CD4-positive, alpha-beta T cell (primary cell): Measurements from ENCODE around the gene PASK. TPM values are rescaled to one million over a fixed set of nuclear protein-coding genes. Genes with fewer than 3 reads are reported as not detected.

Source experiments
- ATAC-seq: fragments of 200-7000 bp; cut with Tn5 transposase; one replicate; pipeline ENCODE4 v1.10.0; 2022; ENCODE audit warnings: mild to moderate bottlenecking; ENCODE audit not compliant: poor library complexity
- CTCF ChIA-PET: fragments of 350-600 bp; sonication (Branson Sonifier 250); formaldehyde crosslinking; loops from one replicate; lab custom pipeline; 2021; ENCODE audit warnings: antibody characterized with exemption, inconsistent platforms; lab: Charles Lee
- POLR2A ChIA-PET: fragments of 350-600 bp; sonication (Branson Sonifier 250); formaldehyde crosslinking; loops from one replicate; lab custom pipeline; 2021; ENCODE audit warnings: antibody characterized with exemption, inconsistent platforms; lab: Charles Lee
- DNase-seq, 14 experiments: peaks; one replicate each; pipeline ENCODE4 v3.0.0-alpha.2; 2013 to 2020; ENCODE audit warnings: mixed read lengths in 2 of 14
- H3K27ac ChIP-seq, 2 donors: one replicate each; pipeline versions ENCODE4 v1.5.1 to v1.7.0; 2013; ENCODE audit warnings: low read length in 2 of 2, low read depth in 1 of 2, mild to moderate bottlenecking in 1 of 2
- H3K27me3 ChIP-seq, 2 experiments: 1 replicate in 1 of 2; 2 replicates in 1 of 2; pipeline versions ENCODE4 v1.6.1 to v1.7.0; 2013; ENCODE audit warnings: low read length in 2 of 2, control low read depth in 1 of 2, mild to moderate bottlenecking in 1 of 2, moderate library complexity in 1 of 2; ENCODE audit not compliant: insufficient read depth in 2 of 2, control insufficient read depth in 1 of 2
- H3K36me3 ChIP-seq: one replicate; pipeline ENCODE4 v1.6.1; 2013; ENCODE audit warnings: low read length, control low read depth; ENCODE audit not compliant: insufficient read depth
- H3K4me1 ChIP-seq: one replicate; pipeline ENCODE4 v1.6.1; 2013; ENCODE audit warnings: low read length, control low read depth; ENCODE audit not compliant: insufficient read depth
- H3K4me3 ChIP-seq: one replicate; pipeline ENCODE4 v1.5.1; 2013; ENCODE audit warnings: mild to moderate bottlenecking, low read length, moderate library complexity
- H3K9me3 ChIP-seq, 2 experiments: 1 replicate in 1 of 2; 2 replicates in 1 of 2; pipeline versions ENCODE4 v1.6.1 to v1.7.0; 2013; ENCODE audit warnings: low read length in 2 of 2, mild to moderate bottlenecking in 2 of 2, control low read depth in 1 of 2, moderate library complexity in 1 of 2; ENCODE audit not compliant: control insufficient read depth in 1 of 2, insufficient read depth in 1 of 2
- H3K27ac Mint-ChIP-seq: one replicate; pipeline ENCODE4 v1.8.0; 2020; ENCODE audit warnings: mixed read lengths
- H3K27me3 Mint-ChIP-seq: one replicate; pipeline ENCODE4 v1.8.0; 2021; ENCODE audit warnings: mixed read lengths
- H3K36me3 Mint-ChIP-seq: one replicate; pipeline ENCODE4 v1.8.0; 2021; ENCODE audit warnings: low read depth, mixed read lengths
- H3K4me1 Mint-ChIP-seq: one replicate; pipeline ENCODE4 v1.8.0; 2021; ENCODE audit warnings: low read depth, mixed read lengths
- H3K4me3 Mint-ChIP-seq: one replicate; pipeline ENCODE4 v1.8.0; 2020; ENCODE audit warnings: mild to moderate bottlenecking, mixed read lengths
- H3K9me3 Mint-ChIP-seq: one replicate; pipeline ENCODE4 v1.8.0; 2020; ENCODE audit warnings: mixed read lengths
- intact Hi-C, 2 experiments: fragments of 100-400 bp; cut with DNase I in 1 of 2; cut with micrococcal nuclease in 1 of 2; formaldehyde crosslinking; loops; one replicate each; pipeline versions ENCODE4 v1.15.1 to v1.9.0; 2023 to 2025; cut with DNase I, micrococcal nuclease
- total RNA-seq, 174 experiments: library from RNA in 2 of 174; stranded (reverse) in 2 of 174; gene quantifications; one replicate each; pipeline ENCODE4 v1.2.3 and lab custom pipeline; 2021 to 2026
- TF ChIP-seq, protein P1 (sequence below): fragments of 200-600 bp; IDR thresholded peaks from one replicate; pipeline ENCODE4 v1.8.0; 2022; ENCODE audit warnings: antibody characterized with exemption, mild to moderate bottlenecking

PASK gene
- total RNA-seq, 2 experiments from 2014 or later = 78.0 to 87.9 TPM

DNA sequence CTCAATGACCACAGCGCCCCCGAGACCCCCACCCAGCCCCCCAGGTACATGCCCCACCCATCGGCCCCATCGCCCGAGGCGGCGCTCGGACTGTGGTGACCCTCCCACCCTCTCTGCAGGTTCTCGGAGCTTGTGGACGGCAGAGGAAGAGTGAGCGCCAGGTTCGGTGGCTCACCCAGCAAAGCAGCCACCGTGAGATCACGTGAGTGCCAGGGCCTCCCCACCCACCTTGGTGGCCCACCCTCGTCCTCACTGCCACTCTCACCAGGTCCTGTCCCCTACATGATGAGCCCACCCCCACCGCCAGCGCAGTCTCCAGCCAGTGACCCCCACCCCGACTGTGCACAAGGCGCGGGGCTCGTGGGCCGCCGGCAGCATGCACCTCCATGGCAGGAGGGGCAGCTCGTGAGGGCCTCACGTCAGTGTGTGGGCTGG lies 77.6 kb downstream of the PASK start:
- Histone ChIP-seq H3K27me3 (no peaks in the 10 kb centered on the region), H3K27ac (no peak overlapping the region), H3K4me1 (no peaks in the 10 kb centered on the region), H3K4me3 (no peak overlapping the region), H3K9me3 (no peaks in the 10 kb centered on the region), H3K36me3 (peaks cover 13% of the 10 kb centered on the region)
- ChIA-PET POLR2A (no interaction called here), CTCF (no interaction called here)
- no peak overlapping the region for H3K4me3 Mint-ChIP-seq
- TF ChIP-seq, protein P1, sequence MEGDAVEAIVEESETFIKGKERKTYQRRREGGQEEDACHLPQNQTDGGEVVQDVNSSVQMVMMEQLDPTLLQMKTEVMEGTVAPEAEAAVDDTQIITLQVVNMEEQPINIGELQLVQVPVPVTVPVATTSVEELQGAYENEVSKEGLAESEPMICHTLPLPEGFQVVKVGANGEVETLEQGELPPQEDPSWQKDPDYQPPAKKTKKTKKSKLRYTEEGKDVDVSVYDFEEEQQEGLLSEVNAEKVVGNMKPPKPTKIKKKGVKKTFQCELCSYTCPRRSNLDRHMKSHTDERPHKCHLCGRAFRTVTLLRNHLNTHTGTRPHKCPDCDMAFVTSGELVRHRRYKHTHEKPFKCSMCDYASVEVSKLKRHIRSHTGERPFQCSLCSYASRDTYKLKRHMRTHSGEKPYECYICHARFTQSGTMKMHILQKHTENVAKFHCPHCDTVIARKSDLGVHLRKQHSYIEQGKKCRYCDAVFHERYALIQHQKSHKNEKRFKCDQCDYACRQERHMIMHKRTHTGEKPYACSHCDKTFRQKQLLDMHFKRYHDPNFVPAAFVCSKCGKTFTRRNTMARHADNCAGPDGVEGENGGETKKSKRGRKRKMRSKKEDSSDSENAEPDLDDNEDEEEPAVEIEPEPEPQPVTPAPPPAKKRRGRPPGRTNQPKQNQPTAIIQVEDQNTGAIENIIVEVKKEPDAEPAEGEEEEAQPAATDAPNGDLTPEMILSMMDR = no peak
- DNase-seq (peak in 1 of 14 experiments; percentile 14), ATAC-seq (no peak)
- H3K36me3 Mint-ChIP-seq = peaks cover 19% of the 10 kb centered on the region
- H3K27me3 Mint-ChIP-seq = no peaks in the 10 kb centered on the region
- no peak overlapping the region for H3K27ac Mint-ChIP-seq
- intact Hi-C loops = loop anchor here (10.0 kb wide), 2 partner anchors 57 to 157 kb away; no protein-coding TSS in a partner anchor
- H3K9me3 Mint-ChIP-seq = no peaks in the 10 kb centered on the region
- H3K4me1 Mint-ChIP-seq = no peaks in the 10 kb centered on the region

DNA sequence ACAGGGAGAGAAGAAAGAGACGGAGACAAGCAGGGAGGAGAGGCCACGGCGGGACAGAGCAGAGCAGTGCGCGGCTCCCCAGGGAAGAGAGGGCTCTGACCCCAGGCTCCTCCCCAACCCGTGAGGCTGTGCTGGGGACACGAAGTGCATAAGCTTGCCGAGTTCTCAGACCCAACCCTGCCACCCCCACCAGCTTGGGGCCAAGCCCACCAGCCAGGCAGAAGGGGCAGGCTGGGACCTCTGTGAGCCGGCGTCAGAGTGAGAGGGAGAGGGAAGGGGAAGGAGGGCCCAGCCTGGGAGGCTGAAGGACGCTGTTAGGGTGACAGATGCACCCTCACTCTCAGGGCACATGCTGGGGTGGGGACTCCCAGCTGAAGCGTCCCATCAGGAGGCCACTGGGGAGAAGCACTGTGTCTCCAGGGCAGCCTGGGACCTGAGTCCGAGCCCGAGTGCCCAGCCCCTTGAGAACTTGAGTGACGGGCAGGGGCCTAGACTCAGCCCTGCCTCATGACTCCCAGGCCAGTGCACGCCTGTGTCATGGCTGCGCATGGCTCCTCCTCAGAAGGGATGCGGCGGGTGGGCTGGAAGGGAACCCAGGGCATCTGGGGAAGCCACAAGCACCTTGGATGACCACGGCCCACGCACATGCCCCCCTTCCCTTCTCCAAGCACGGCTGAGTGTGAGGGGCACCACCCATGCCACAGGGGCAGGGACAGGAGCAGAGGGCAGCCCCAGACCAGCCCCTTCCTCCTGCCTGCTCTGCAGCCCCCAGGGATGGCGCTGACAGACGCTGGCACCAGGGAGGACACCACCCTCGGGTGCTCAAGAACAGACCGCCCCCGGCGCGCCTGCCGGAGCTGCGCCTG lies 78.2 kb downstream of the PASK start:
- ChIA-PET CTCF (no interaction called here), POLR2A (no interaction called here)
- intact Hi-C loops = loop anchor here (10.0 kb wide), 2 partner anchors 56 to 156 kb away; no protein-coding TSS in a partner anchor
- Mint-ChIP-seq H3K27me3 (no peaks in the 10 kb centered on the region), H3K4me1 (no peaks in the 10 kb centered on the region), H3K4me3 (no peak overlapping the region), H3K36me3 (peaks cover 18% of the 10 kb centered on the region), H3K27ac (no peak overlapping the region), H3K9me3 (no peaks in the 10 kb centered on the region)
- peak in 1 of 14 experiments; percentile 17 for DNase-seq
- no peak overlapping the region for H3K27ac ChIP-seq
- peaks cover 13% of the 10 kb centered on the region for H3K36me3 ChIP-seq
- H3K9me3 ChIP-seq = no peaks in the 10 kb centered on the region
- no peaks in the 10 kb centered on the region for H3K27me3 ChIP-seq
- ATAC-seq = no peak
- no peaks in the 10 kb centered on the region for H3K4me1 ChIP-seq
- TF ChIP-seq, protein P1 = no peak
- no peak overlapping the region for H3K4me3 ChIP-seq

- H3K4me3 Mint-ChIP-seq = no peak overlapping the region
- intact Hi-C loops = loop anchor here (10.0 kb wide), 2 partner anchors 56 to 156 kb away; no protein-coding TSS in a partner anchor
- H3K9me3 Mint-ChIP-seq = no peaks in the 10 kb centered on the region
- H3K27me3 Mint-ChIP-seq = no peaks in the 10 kb centered on the region
- Histone ChIP-seq H3K4me3 (no peak overlapping the region), H3K36me3 (peaks cover 12% of the 10 kb centered on the region), H3K4me1 (no peaks in the 10 kb centered on the region), H3K27me3 (no peaks in the 10 kb centered on the region), H3K27ac (no peak overlapping the region), H3K9me3 (no peaks in the 10 kb centered on the region)
- POLR2A ChIA-PET = no interaction called here
- TF ChIP-seq, protein P1 = no peak
- CTCF ChIA-PET = no interaction called here
- no peaks in the 10 kb centered on the region for H3K4me1 Mint-ChIP-seq
- peaks cover 12% of the 10 kb centered on the region for H3K36me3 Mint-ChIP-seq
- ATAC-seq (no peak), DNase-seq (no peak)
- H3K27ac Mint-ChIP-seq = no peak overlapping the region
Measured at GRCh38 chr2:241070361-241070760, 78.9 kb downstream of the PASK start.
